Dendritic cell treated with granulocyte-macrophage colony-stimulating factor and Interleukin-4, amounts not matched to agents 40 ng/mL and 50 ng/mL, for 4 days (primary cell): ENCODE results near the gene RDH12.
"Not testable (repeated sequence)": the region's sequence is repeated elsewhere in the genome, so short reads cannot be mapped to it uniquely, and the experiment has no call there.

Source experiments
- H3K27ac Mint-ChIP-seq: one replicate; pipeline ENCODE4 v1.8.0; 2022; ENCODE audit warnings: mild to moderate bottlenecking, mixed read lengths
- H3K27me3 Mint-ChIP-seq: one replicate; pipeline ENCODE4 v1.8.0; 2022; ENCODE audit warnings: mild to moderate bottlenecking, mixed read lengths
- H3K36me3 Mint-ChIP-seq: one replicate; pipeline ENCODE4 v1.8.0; 2022; ENCODE audit warnings: low read depth, mixed read lengths
- H3K4me1 Mint-ChIP-seq: one replicate; pipeline ENCODE4 v1.8.0; 2022; ENCODE audit warnings: low read depth, mixed read lengths
- H3K4me3 Mint-ChIP-seq: one replicate; pipeline ENCODE4 v1.8.0; 2022; ENCODE audit warnings: mild to moderate bottlenecking, moderate library complexity, mixed read lengths
- H3K9me3 Mint-ChIP-seq: one replicate; pipeline ENCODE4 v1.8.0; 2022; ENCODE audit warnings: mixed read lengths
- intact Hi-C: fragments of 100-400 bp; cut with micrococcal nuclease; formaldehyde crosslinking; loops from one replicate; pipeline ENCODE4 v1.15.0; 2022

RDH12 gene

GRCh38 chr14:67719385-67719784 lies 17.7 kb downstream of the RDH12 start:
- H3K4me1 Mint-ChIP-seq = peaks cover 13% of the 10 kb centered on the region
- intact Hi-C loops, H3K36me3 Mint-ChIP-seq, H3K27ac Mint-ChIP-seq, H3K4me3 Mint-ChIP-seq, H3K9me3 Mint-ChIP-seq: not testable (repeated sequence)
- H3K27me3 Mint-ChIP-seq = peaks cover 27% of the 10 kb centered on the region

DNA sequence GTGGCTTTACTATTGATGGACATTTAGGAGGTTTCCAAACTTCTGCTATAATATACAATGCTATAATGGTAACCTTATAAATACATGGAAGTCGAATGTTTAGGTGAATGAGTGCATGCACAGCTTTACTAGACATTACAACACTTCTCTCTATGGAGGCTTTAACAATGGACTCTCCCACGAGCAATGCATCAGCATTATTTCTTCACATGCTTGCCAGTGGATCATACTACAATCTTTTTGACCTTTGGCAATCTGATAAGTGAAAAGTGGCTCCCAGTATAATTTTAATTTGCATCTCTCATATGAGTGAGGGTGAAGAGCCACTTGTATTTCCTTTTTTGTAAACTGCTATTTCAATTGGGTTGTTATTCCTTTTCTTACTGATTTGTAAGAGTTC lies 18.2 kb downstream of the RDH12 start:
- H3K36me3 Mint-ChIP-seq = no peaks in the 10 kb centered on the region
- H3K4me1 Mint-ChIP-seq = peaks cover 13% of the 10 kb centered on the region
- no peak overlapping the region for H3K27ac Mint-ChIP-seq
- H3K9me3 Mint-ChIP-seq = no peaks in the 10 kb centered on the region
- H3K27me3 Mint-ChIP-seq = peaks cover 28% of the 10 kb centered on the region
- intact Hi-C loops = no loop called here
- no peak overlapping the region for H3K4me3 Mint-ChIP-seq

GRCh38 chr14:67721875-67722274 lies 20.2 kb downstream of the RDH12 start:
- no peaks in the 10 kb centered on the region for H3K9me3 Mint-ChIP-seq
- H3K27ac Mint-ChIP-seq = no peak overlapping the region
- no peak overlapping the region for H3K4me3 Mint-ChIP-seq
- intact Hi-C loops = no loop called here
- H3K4me1 Mint-ChIP-seq = peaks cover 13% of the 10 kb centered on the region
- no peaks in the 10 kb centered on the region for H3K36me3 Mint-ChIP-seq
- H3K27me3 Mint-ChIP-seq = peaks cover 31% of the 10 kb centered on the region

DNA sequence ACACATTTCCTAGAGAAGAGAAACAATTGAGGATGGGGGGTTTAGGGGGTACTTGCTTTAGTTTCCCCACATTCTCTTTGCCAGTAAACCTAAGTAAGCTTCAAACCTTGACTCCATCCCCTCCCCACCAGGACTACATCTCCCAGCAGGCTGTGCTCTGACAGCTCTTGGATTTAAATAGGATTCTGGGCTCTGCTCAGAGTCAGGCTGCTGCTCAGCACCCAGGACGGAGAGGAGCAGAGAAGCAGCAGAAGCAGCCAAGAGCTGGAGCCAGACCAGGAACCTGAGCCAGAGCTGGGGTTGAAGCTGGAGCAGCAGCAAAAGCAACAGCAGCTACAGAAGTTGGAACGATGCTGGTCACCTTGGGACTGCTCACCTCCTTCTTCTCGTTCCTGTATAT lies 20.6 kb downstream of the RDH12 start:
- Mint-ChIP-seq H3K9me3 (no peaks in the 10 kb centered on the region), H3K36me3 (no peaks in the 10 kb centered on the region), H3K4me1 (peaks cover 13% of the 10 kb centered on the region), H3K27me3 (peaks cover 32% of the 10 kb centered on the region), H3K27ac (no peak overlapping the region), H3K4me3 (peak overlapping the region; percentile 8)
- intact Hi-C loops = no loop called here

DNA sequence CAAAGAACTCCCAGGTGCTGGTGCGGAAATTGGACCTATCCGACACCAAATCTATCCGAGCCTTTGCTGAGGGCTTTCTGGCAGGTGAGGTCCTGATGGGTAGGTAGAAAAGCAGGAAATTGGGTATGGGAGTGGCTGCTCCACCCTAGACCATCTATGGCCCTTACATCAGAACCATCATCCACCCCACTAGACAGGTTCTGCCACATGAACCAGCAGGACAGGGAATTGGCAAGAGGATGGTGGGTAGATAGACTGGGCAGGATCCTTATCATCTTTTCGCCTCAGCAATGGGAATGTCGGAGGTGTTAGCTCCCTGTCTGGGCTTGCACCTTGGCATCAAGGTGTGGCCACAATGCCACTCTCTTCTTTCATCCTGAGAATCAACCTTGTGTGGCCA lies 23.5 kb downstream of the RDH12 start:
- no peak overlapping the region for H3K27ac Mint-ChIP-seq
- peaks cover 13% of the 10 kb centered on the region for H3K4me1 Mint-ChIP-seq
- intact Hi-C loops = no loop called here
- no peak overlapping the region for H3K4me3 Mint-ChIP-seq
- H3K27me3 Mint-ChIP-seq = peaks cover 32% of the 10 kb centered on the region
- no peaks in the 10 kb centered on the region for H3K36me3 Mint-ChIP-seq
- H3K9me3 Mint-ChIP-seq = no peaks in the 10 kb centered on the region

DNA sequence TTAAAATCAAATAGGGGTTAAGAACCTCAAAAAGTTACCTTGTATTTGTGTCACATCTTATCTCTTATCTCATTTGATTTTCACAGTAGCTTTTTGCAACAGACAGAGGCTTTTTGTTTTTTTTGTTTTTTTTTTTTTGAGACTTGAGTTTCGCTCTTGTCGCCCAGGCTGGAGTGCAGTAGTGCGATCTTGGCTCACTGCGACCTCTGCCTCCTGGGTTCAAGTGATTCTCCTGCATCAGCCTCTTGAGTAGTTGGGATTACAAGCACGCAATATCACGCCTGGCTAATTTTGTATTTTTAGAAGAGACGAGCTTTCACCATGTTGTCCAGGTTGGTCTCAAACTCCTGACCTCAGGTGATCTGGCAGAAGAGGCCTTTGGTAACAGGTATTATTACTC lies 25.7 kb downstream of the RDH12 start:
- Mint-ChIP-seq H3K4me3 (no peak overlapping the region), H3K27ac (no peak overlapping the region), H3K27me3 (peaks cover 21% of the 10 kb centered on the region), H3K9me3 (no peaks in the 10 kb centered on the region), H3K36me3 (no peaks in the 10 kb centered on the region), H3K4me1 (peaks cover 7% of the 10 kb centered on the region)
- intact Hi-C loops = no loop called here

GRCh38 chr14:67728258-67728657 lies 26.6 kb downstream of the RDH12 start:
- no peaks in the 10 kb centered on the region for H3K4me1 Mint-ChIP-seq
- no peaks in the 10 kb centered on the region for H3K36me3 Mint-ChIP-seq
- peaks cover 13% of the 10 kb centered on the region for H3K27me3 Mint-ChIP-seq
- no peak overlapping the region for H3K27ac Mint-ChIP-seq
- no peaks in the 10 kb centered on the region for H3K9me3 Mint-ChIP-seq
- intact Hi-C loops = no loop called here
- H3K4me3 Mint-ChIP-seq = no peak overlapping the region

- intact Hi-C loops = no loop called here
- peaks cover 7% of the 10 kb centered on the region for H3K27me3 Mint-ChIP-seq
- H3K36me3 Mint-ChIP-seq = no peaks in the 10 kb centered on the region
- H3K4me3 Mint-ChIP-seq = no peak overlapping the region
- no peaks in the 10 kb centered on the region for H3K4me1 Mint-ChIP-seq
- H3K9me3 Mint-ChIP-seq = no peaks in the 10 kb centered on the region
- no peak overlapping the region for H3K27ac Mint-ChIP-seq
Observed at GRCh38 chr14:67729072-67729885, 27.6 kb downstream of the RDH12 start.

GRCh38 chr14:67733616-67734015 lies 31.9 kb downstream of the RDH12 start:
- Mint-ChIP-seq H3K9me3 (no peaks in the 10 kb centered on the region), H3K27ac (no peak overlapping the region), H3K4me1 (no peaks in the 10 kb centered on the region), H3K36me3 (no peaks in the 10 kb centered on the region), H3K4me3 (no peak overlapping the region), H3K27me3 (no peaks in the 10 kb centered on the region)
- intact Hi-C loops = no loop called here

DNA sequence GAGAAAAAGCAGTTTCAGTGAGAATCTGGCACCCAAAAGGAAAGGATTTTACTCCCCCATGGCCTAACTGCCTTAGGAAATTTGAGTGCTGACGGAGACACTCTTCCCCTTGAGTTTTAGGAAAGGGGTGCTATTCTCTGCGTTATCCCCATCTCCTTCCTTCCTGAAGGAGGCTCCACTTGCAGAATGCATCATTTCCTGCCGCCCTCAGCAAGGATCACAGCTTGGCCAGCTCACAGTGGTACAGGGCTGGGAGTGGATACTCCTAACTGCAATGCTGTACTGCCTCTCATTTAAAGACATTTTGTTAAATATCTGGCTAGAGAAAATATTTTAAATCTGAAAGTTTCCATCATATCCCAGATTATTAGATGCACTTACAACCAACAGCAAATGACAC lies 33.0 kb downstream of the RDH12 start:
- H3K27ac Mint-ChIP-seq = no peak overlapping the region

DNA sequence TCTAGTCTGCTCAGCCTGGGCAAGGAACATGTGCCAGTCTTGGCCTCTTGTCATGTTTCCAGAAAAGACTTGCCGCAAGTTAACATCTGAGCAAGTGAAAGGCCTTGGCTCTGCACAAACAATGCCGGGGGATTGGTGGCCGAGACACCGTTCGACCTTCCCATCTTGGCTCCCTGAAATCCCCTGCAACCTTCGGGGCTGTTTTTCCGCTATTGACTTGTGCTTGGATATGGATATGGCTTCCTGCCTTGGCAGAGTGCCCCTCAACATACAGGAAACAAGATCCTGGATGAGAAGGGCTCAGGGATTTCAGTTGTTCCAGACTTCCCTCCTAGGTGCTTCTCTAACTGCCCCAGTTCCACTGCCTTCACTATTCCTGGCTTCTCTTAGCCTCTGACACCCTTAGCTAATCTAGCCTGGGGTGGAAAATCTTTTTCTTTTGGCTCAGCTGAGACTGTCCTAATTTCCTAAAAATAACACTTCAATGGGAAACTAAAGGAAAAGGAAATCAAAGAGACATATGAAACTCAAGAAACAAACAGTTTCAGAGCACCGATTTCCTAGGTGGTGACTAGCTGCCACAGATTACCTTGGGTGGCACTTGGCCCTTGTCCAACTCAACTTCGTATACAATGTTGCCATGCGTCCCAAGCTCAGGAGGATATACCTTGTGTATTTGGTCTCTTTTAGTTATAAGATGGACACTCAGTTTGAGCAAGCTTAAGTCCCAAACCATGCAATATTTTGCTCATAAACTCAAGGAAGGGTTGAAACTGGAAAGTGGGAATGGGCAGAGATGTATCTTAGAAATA lies 33.9 kb downstream of the RDH12 start:
- peaks cover 1% of the 10 kb centered on the region for H3K27me3 Mint-ChIP-seq
- H3K9me3 Mint-ChIP-seq = no peaks in the 10 kb centered on the region
- intact Hi-C loops = no loop called here
- H3K36me3 Mint-ChIP-seq = no peaks in the 10 kb centered on the region
- no peak overlapping the region for H3K27ac Mint-ChIP-seq
- no peak overlapping the region for H3K4me3 Mint-ChIP-seq
- H3K4me1 Mint-ChIP-seq = no peaks in the 10 kb centered on the region

More for the DNA sequence above, 33.0 kb downstream of the RDH12 start:
- H3K4me1 Mint-ChIP-seq = no peaks in the 10 kb centered on the region
- no peaks in the 10 kb centered on the region for H3K36me3 Mint-ChIP-seq
- H3K9me3 Mint-ChIP-seq = no peaks in the 10 kb centered on the region
- intact Hi-C loops = no loop called here
- H3K4me3 Mint-ChIP-seq = no peak overlapping the region
- H3K27me3 Mint-ChIP-seq = peaks cover 1% of the 10 kb centered on the region

DNA sequence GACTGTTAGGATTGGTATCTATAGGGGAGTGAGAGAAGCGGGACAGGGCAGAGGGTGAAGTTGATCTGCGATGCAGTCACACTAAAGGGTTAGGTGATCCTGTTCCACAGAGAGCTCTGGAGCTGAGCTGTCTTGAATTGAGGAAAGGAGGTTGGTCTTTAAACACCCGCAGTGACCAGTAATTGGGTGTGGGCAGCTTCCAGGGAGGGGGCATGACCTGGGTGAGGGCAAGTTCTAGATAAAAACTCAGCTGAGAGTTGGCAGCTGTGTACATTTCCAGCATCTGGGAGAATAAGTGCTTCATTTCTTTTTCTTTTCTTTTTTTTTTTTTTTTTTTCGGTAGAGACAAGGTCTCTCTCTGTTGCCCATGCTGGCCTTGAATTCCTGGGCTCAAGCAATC lies 35.1 kb downstream of the RDH12 start:
- H3K4me1 Mint-ChIP-seq = no peaks in the 10 kb centered on the region
- H3K27ac Mint-ChIP-seq = no peak overlapping the region
- no peak overlapping the region for H3K4me3 Mint-ChIP-seq
- H3K36me3 Mint-ChIP-seq = no peaks in the 10 kb centered on the region
- H3K27me3 Mint-ChIP-seq = peaks cover 1% of the 10 kb centered on the region
- no peaks in the 10 kb centered on the region for H3K9me3 Mint-ChIP-seq
- intact Hi-C loops = no loop called here

DNA sequence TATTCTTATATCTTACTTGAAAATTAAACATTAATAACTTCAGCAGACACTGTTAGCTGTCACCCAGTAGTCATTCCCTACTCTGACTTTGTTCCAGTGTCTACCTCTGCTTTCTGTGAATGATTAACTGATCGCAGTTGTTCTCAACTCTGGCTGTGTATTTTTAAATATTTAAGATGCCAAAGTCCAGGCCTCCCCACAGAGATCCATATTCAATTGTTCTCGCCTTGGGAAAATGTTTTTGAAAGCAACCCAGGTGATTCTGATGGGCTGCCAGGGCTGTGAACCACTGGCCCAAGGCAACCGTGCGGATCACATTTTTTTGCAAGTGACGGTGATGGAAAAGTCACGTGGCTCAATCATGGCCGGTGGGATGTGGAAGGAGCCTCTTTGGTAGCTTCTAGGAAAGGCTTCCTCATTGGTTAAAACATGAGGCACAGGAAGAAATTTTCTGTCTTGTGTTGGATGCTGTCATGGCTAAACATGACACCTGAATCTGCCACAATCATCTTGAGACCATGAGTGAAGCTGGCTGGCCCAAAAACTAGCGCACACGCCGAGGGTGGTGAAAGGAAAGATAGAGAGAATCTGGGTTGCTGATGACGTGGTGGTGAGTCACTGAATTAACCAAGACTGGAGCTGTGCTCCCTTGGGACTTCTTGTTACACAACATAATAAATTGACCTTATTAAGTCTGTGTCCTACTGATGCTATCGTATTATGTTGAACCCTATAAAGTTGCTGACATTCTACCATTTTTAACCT lies 37.2 kb downstream of the RDH12 start:
- no peaks in the 10 kb centered on the region for H3K4me1 Mint-ChIP-seq
- no peaks in the 10 kb centered on the region for H3K9me3 Mint-ChIP-seq
- H3K27ac Mint-ChIP-seq = no peak overlapping the region
- H3K36me3 Mint-ChIP-seq = no peaks in the 10 kb centered on the region
- H3K4me3 Mint-ChIP-seq = no peak overlapping the region
- intact Hi-C loops = no loop called here
- peaks cover 1% of the 10 kb centered on the region for H3K27me3 Mint-ChIP-seq

- peaks cover 1% of the 10 kb centered on the region for H3K27me3 Mint-ChIP-seq
- H3K4me3 Mint-ChIP-seq = no peak overlapping the region
- peaks cover 9% of the 10 kb centered on the region for H3K4me1 Mint-ChIP-seq
- H3K27ac Mint-ChIP-seq = no peak overlapping the region
- intact Hi-C loops = no loop called here
- H3K9me3 Mint-ChIP-seq = no peaks in the 10 kb centered on the region
- H3K36me3 Mint-ChIP-seq = peaks cover 32% of the 10 kb centered on the region
Observed at GRCh38 chr14:67744046-67744445, 42.4 kb downstream of the RDH12 start.
